PC-9 (cell line): ENCODE measurements around the gene TMEM108. TPM values are rescaled to one million over a fixed set of nuclear protein-coding genes. Genes with fewer than 3 reads are reported as not detected.

ENCODE experiments used
- BruUV-seq: library from RNA; stranded (reverse); fragments of 400-500 nt; replicated peaks from 2 replicates; lab custom pipeline; 2021; lab: Mats Ljungman, UMichigan
- CTCF ChIA-PET: fragments of 300-600 bp; sonication (Branson Sonifier 250); formaldehyde crosslinking; loops from one replicate; lab custom pipeline; 2022; ENCODE audit warnings: antibody characterized with exemption; lab: Charles Lee
- POLR2A ChIA-PET: fragments of 300-600 bp; sonication (Branson Sonifier 250); formaldehyde crosslinking; loops from one replicate; lab custom pipeline; 2022; ENCODE audit warnings: antibody characterized with exemption; ENCODE audit not compliant: unreplicated experiment; lab: Charles Lee
- DNase-seq, 2 experiments: peaks; one replicate each; pipeline versions ENCODE4 v3.0.0 to v3.0.0-alpha.2; 2015 to 2022; ENCODE audit warnings: mixed read lengths in 1 of 2
- H2AFZ ChIP-seq: fragments of 200-600 bp; sonication (generic); 2 replicates; pipeline ENCODE4 v1.8.1; 2017; ENCODE audit warnings: antibody characterized with exemption
- H3F3A ChIP-seq: fragments of 200-600 bp; sonication (generic); 2 replicates; pipeline ENCODE4 v1.8.1; 2017; ENCODE audit warnings: antibody characterized with exemption, mild to moderate bottlenecking, low read depth; ENCODE audit not compliant: insufficient read depth
- H3K27ac ChIP-seq: fragments of 200-600 bp; sonication (generic); 2 replicates; pipeline ENCODE4 v1.6.1; 2016; ENCODE audit warnings: mixed run types
- H3K27me3 ChIP-seq: fragments of 200-600 bp; sonication (generic); 2 replicates; pipeline ENCODE4 v1.6.1; 2016; ENCODE audit warnings: low read depth, mixed run types; ENCODE audit not compliant: insufficient read depth
- H3K36me3 ChIP-seq: fragments of 200-600 bp; sonication (generic); 2 replicates; pipeline ENCODE4 v1.6.1; 2016; ENCODE audit warnings: low read depth, mixed run types
- H3K4me1 ChIP-seq: fragments of 200-600 bp; sonication (generic); replicated peaks from 2 replicates; pipeline ENCODE4 v1.6.1; 2016; ENCODE audit warnings: mixed run types; ENCODE audit not compliant: insufficient read depth
- H3K4me2 ChIP-seq: fragments of 200-600 bp; sonication (generic); 2 replicates; pipeline ENCODE4 v1.6.1; 2017; ENCODE audit warnings: mixed run types
- H3K4me3 ChIP-seq: fragments of 200-600 bp; sonication (generic); 2 replicates; pipeline ENCODE4 v1.6.1; 2016; ENCODE audit warnings: mixed run types
- H3K79me2 ChIP-seq: fragments of 200-600 bp; sonication (generic); 2 replicates; pipeline ENCODE4 v1.6.1; 2017; ENCODE audit warnings: low read depth, mixed run types
- H3K9me2 ChIP-seq: fragments of 200-600 bp; sonication (generic); 2 replicates; pipeline ENCODE4 v1.8.1; 2017; ENCODE audit warnings: mild to moderate bottlenecking; ENCODE audit not compliant: insufficient read depth
- H3K9me3 ChIP-seq: fragments of 200-600 bp; sonication (generic); 2 replicates; pipeline ENCODE4 v1.8.1; 2016; ENCODE audit warnings: low read depth; ENCODE audit not compliant: insufficient read depth
- H4K20me1 ChIP-seq: fragments of 200-600 bp; sonication (generic); 2 replicates; pipeline ENCODE4 v1.8.1; 2017; ENCODE audit not compliant: insufficient read depth
- EZH2 ChIP-seq: fragments of 200-600 bp; sonication (generic); IDR thresholded peaks from 2 replicates; pipeline ENCODE4 v1.8.0; 2017; ENCODE audit warnings: antibody characterized with exemption, low read depth
- intact Hi-C: fragments of 100-400 bp; cut with micrococcal nuclease; formaldehyde crosslinking; loops from one replicate; pipeline ENCODE4 v1.10.0; 2022; ENCODE audit not compliant: unreplicated experiment
- total RNA-seq: library from RNA; stranded (reverse); gene quantifications from 2 replicates; pipeline ENCODE4 v1.2.3, GENCODE V29; 2021
- TF ChIP-seq, protein P1 (sequence below): fragments of 200-600 bp; sonication (generic); conservative IDR thresholded peaks from 2 replicates; pipeline ENCODE4 v1.6.1; 2017; ENCODE audit warnings: mixed run types, antibody characterized with exemption, mild to moderate bottlenecking, moderate library complexity

Gene TMEM108
- total RNA-seq, 1 experiment from 2014 or later = not detected

DNA sequence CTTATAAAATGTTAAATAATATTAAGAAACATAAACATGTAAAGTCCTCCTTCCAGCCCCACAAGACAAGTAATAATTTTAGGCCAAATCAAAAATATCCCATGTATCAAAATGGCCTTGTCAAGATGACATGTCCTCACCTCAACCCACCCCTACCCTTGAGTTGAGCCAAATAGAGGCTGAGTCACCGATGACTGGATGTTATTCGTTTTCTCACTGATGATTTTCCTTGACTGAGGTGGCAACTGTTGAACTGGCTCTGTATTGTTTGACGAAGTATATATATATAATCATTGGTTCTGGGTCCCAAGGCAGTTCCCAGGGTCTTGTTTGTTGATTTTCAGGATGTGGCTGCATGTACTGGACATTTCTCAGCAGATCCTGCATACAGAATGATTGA is 75.3 kb downstream of the TMEM108 start:
- TF ChIP-seq EZH2 = no peak
- TF ChIP-seq, protein P1, sequence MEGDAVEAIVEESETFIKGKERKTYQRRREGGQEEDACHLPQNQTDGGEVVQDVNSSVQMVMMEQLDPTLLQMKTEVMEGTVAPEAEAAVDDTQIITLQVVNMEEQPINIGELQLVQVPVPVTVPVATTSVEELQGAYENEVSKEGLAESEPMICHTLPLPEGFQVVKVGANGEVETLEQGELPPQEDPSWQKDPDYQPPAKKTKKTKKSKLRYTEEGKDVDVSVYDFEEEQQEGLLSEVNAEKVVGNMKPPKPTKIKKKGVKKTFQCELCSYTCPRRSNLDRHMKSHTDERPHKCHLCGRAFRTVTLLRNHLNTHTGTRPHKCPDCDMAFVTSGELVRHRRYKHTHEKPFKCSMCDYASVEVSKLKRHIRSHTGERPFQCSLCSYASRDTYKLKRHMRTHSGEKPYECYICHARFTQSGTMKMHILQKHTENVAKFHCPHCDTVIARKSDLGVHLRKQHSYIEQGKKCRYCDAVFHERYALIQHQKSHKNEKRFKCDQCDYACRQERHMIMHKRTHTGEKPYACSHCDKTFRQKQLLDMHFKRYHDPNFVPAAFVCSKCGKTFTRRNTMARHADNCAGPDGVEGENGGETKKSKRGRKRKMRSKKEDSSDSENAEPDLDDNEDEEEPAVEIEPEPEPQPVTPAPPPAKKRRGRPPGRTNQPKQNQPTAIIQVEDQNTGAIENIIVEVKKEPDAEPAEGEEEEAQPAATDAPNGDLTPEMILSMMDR = no peak
- H3F3A ChIP-seq = no peaks in the 10 kb centered on the region
- no peaks in the 10 kb centered on the region; the same call in none of the 2 replicates for H3K9me2 ChIP-seq
- no peaks in the 10 kb centered on the region for H3K4me1 ChIP-seq
- H3K4me2 ChIP-seq = no peak overlapping the region
- intact Hi-C loops = no loop called here
- DNase-seq = no peak
- BruUV-seq = no TSS peak
- H3K4me3 ChIP-seq = no peak overlapping the region
- POLR2A ChIA-PET = no interaction called here
- H3K27ac ChIP-seq = no peak overlapping the region
- peaks cover 12% of the 10 kb centered on the region for H3K27me3 ChIP-seq
- no peaks in the 10 kb centered on the region for H3K36me3 ChIP-seq
- H3K9me3 ChIP-seq = no peaks in the 10 kb centered on the region
- H2AFZ ChIP-seq = no peak overlapping the region
- H4K20me1 ChIP-seq = no peaks in the 10 kb centered on the region
- CTCF ChIA-PET = no interaction called here
- H3K79me2 ChIP-seq = no peaks in the 10 kb centered on the region

DNA sequence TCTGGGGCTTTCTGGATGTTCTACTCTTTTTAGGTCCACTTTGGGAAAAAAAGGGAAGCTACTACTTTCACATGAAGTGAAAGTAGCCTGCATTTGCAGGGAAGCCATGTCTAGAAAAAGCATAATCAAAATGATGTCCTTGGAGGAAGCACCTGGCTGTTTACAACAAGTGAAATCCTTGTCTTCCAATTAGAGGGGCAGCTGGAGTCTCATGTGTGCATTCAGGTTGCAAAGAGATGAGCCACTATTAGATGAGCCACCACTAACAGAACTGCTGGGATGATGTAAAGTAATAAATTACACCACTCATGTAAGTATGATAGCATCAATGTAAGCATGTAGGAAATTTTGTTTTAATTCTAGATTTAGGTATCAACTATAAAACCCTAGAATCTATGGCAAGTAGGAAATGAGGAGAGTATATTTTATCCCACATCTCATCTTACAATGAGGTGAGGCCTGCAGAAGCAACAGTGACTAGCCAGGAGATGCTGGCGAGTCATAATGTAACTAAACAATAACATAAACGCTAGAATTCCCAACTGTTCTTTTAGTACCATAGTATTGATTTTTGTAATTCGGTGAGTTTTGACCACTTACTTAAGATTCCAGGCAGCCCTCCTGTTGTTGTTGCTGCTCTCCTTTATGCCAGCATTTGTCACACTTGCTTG is 75.9 kb downstream of the TMEM108 start:
- H4K20me1 ChIP-seq = no peaks in the 10 kb centered on the region
- H3K9me3 ChIP-seq = no peaks in the 10 kb centered on the region
- POLR2A ChIA-PET = no interaction called here
- H3K27me3 ChIP-seq = peaks cover 18% of the 10 kb centered on the region
- H3K4me2 ChIP-seq = no peak overlapping the region
- CTCF ChIA-PET = no interaction called here
- intact Hi-C loops = no loop called here
- no peak overlapping the region for H3K27ac ChIP-seq
- no peaks in the 10 kb centered on the region for H3K79me2 ChIP-seq
- no peak overlapping the region for H2AFZ ChIP-seq
- TF ChIP-seq, protein P1 = no peak
- TF ChIP-seq EZH2 = no peak
- no peaks in the 10 kb centered on the region; the same call in none of the 2 replicates for H3K9me2 ChIP-seq
- BruUV-seq = no TSS peak
- DNase-seq = no peak
- H3F3A ChIP-seq = no peaks in the 10 kb centered on the region
- no peak overlapping the region for H3K4me3 ChIP-seq
- no peaks in the 10 kb centered on the region for H3K36me3 ChIP-seq
- no peaks in the 10 kb centered on the region for H3K4me1 ChIP-seq

DNA sequence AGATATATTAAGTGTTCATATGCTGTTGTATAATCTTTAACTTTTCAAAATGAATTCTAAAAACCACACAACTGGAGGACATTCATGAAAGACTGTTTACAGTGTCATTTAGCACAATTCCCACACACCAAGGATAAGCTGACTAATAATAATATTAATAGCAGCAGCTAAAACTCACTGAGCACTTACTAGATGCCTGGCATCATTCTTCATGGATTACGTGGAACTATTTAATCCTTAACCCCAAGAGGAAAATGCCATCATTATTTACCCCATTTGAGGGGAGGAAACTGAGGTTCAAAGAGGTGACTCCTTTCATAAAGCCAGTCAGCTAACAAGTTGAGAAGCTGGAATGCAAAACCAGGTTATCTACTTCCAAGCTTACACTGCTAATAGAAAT is 77.0 kb downstream of the TMEM108 start:
- Histone ChIP-seq H3K4me2 (no peak overlapping the region), H3K79me2 (no peaks in the 10 kb centered on the region), H3K36me3 (no peaks in the 10 kb centered on the region), H3K4me1 (no peaks in the 10 kb centered on the region), H3F3A (no peaks in the 10 kb centered on the region), H3K27me3 (peaks cover 26% of the 10 kb centered on the region), H3K9me3 (no peaks in the 10 kb centered on the region), H3K27ac (no peak overlapping the region), H2AFZ (no peak overlapping the region), H3K9me2 (no peaks in the 10 kb centered on the region; the same call in none of the 2 replicates), H3K4me3 (no peak overlapping the region), H4K20me1 (no peaks in the 10 kb centered on the region)
- intact Hi-C loops = no loop called here
- BruUV-seq = no TSS peak
- ChIA-PET POLR2A (no interaction called here), CTCF (no interaction called here)
- TF ChIP-seq, protein P1 = no peak
- no peak for TF ChIP-seq EZH2
- DNase-seq = no peak
